SJCRH30 (cell line): ENCODE data around the gene ADISSP. TPM values are rescaled to one million over a fixed set of nuclear protein-coding genes. Genes with fewer than 3 reads are reported as not detected.
"Not testable (repeated sequence)": the region's sequence is repeated elsewhere in the genome, so short reads cannot be mapped to it uniquely, and the experiment has no call there.

ENCODE experiments used
- DNase-seq, 2 experiments: peaks; one replicate each; pipeline ENCODE4 v3.0.0-alpha.2; 2015 to 2020
- H3K27ac ChIP-seq: fragments of 250-450 bp; sonication (Bioruptor Pico); 2 replicates; pipeline ENCODE4 v1.5.1; 2020; ENCODE audit warnings: mild to moderate bottlenecking, moderate library complexity
- H3K27me3 ChIP-seq: fragments of 250-450 bp; sonication (Bioruptor Pico); 2 replicates; pipeline ENCODE4 v1.5.1; 2020; ENCODE audit warnings: mild to moderate bottlenecking, moderate library complexity
- H3K36me3 ChIP-seq: fragments of 250-450 bp; sonication (Bioruptor Pico); 2 replicates; pipeline ENCODE4 v1.5.1; 2020; ENCODE audit warnings: mild to moderate bottlenecking, moderate library complexity
- H3K4me1 ChIP-seq: fragments of 250-450 bp; sonication (Bioruptor Pico); 2 replicates; pipeline ENCODE4 v1.5.1; 2020; ENCODE audit warnings: mild to moderate bottlenecking, moderate library complexity
- H3K4me3 ChIP-seq: fragments of 250-450 bp; sonication (Bioruptor Pico); 2 replicates; pipeline ENCODE4 v1.5.1; 2020; ENCODE audit warnings: mild to moderate bottlenecking, moderate library complexity
- H3K9me3 ChIP-seq: fragments of 250-450 bp; sonication (Bioruptor Pico); replicated peaks from 2 replicates; pipeline ENCODE4 v1.5.1; 2020; ENCODE audit warnings: mild to moderate bottlenecking, moderate library complexity
- total RNA-seq: library from RNA; depleted of rRNA; stranded (reverse); fragments of >200 nt; shearing (Covaris generic); gene quantifications from 2 replicates; pipeline ENCODE4 v1.2.3, GENCODE V29; 2014

Gene ADISSP
- total RNA-seq, 1 experiment from 2014 or later = 44.9 TPM

- Histone ChIP-seq H3K4me1 (peaks cover 42% of the 10 kb centered on the region), H3K36me3 (peaks cover 60% of the 10 kb centered on the region), H3K9me3 (no peaks in the 10 kb centered on the region), H3K27ac (no peak overlapping the region), H3K4me3 (no peak overlapping the region), H3K27me3 (no peaks in the 10 kb centered on the region)
- DNase-seq = no peak
Measured at GRCh38 chr20:3802524-3803239, 35.1 kb upstream of the ADISSP start.

GRCh38 chr20:3801846-3802245, 34.3 kb upstream of the ADISSP start:
- no peaks in the 10 kb centered on the region for H3K27me3 ChIP-seq
- no peak overlapping the region for H3K4me3 ChIP-seq
- no peak overlapping the region for H3K27ac ChIP-seq
- H3K36me3 ChIP-seq = peaks cover 60% of the 10 kb centered on the region
- no peak for DNase-seq
- peaks cover 35% of the 10 kb centered on the region for H3K4me1 ChIP-seq
- H3K9me3 ChIP-seq = no peaks in the 10 kb centered on the region

- Histone ChIP-seq H3K27ac (no peak overlapping the region), H3K36me3 (peaks cover 61% of the 10 kb centered on the region), H3K27me3 (no peaks in the 10 kb centered on the region), H3K4me1 (peaks cover 31% of the 10 kb centered on the region), H3K9me3 (no peaks in the 10 kb centered on the region), H3K4me3 (no peak overlapping the region)
- no peak for DNase-seq
Measured at GRCh38 chr20:3801299-3801698, 33.7 kb upstream of the ADISSP start.

GRCh38 chr20:3800878-3801260, 33.3 kb upstream of the ADISSP start:
- no peak overlapping the region for H3K4me3 ChIP-seq
- peaks cover 57% of the 10 kb centered on the region for H3K36me3 ChIP-seq

DNA sequence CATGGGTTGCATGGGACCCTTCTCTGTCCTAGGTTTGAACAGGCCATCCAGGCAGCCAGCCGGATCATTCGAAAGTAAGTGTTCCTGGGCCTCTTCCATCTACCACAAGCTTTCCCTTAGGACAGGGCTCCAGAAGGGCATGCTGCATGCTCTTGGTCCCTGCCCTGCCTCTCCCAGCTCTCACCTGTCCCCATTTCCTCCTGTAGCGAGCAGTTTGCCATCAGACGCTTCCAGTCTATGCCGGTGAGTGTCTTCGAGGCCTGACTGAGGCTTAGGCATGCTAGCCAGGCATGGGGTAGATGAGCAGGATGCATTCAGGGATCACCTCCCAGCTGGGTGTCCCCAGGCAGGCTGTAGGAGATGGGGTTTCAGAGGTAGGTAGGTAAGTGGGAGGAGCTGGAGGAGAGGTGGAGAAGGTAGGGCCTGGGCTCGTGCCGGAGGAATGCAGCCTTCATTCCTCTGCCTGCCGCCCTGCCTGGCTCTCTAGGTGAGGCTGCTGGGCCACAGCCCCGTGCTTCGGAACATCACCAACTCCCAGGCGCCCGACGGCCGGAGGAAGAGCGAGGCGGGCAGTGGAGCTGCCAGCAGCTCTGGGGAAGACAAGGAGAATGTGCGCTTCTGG, 32.8 kb upstream of the ADISSP start:
- Histone ChIP-seq H3K4me1 (peaks cover 29% of the 10 kb centered on the region), H3K27me3 (no peaks in the 10 kb centered on the region), H3K36me3 (peaks cover 52% of the 10 kb centered on the region), H3K9me3 (no peaks in the 10 kb centered on the region), H3K27ac (no peak overlapping the region), H3K4me3 (no peak overlapping the region)
- DNase-seq = no peak

More at GRCh38 chr20:3800878-3801260, 33.3 kb upstream of the ADISSP start:
- no peaks in the 10 kb centered on the region for H3K27me3 ChIP-seq
- H3K4me1 ChIP-seq = peaks cover 26% of the 10 kb centered on the region
- no peak overlapping the region for H3K27ac ChIP-seq
- DNase-seq = no peak
- no peaks in the 10 kb centered on the region for H3K9me3 ChIP-seq

DNA sequence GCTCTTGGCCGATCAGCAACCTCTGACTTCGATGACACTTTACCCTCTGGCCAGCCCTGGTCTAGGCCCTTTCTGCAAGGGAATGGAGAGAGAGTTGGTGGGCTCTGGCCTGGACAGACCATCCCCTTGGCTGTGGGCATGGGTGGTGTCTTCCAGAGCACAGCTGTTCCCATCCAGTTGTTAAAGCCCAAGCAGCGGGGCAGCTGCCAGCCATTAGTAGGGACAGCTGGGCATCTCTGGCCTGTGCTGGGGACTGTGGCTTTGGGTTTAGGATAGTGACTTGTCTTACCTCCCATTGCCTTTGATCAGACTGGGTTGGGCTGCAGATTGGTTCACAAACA, 31.3 kb upstream of the ADISSP start:
- H3K36me3 ChIP-seq = peaks cover 40% of the 10 kb centered on the region
- no peaks in the 10 kb centered on the region for H3K27me3 ChIP-seq
- H3K9me3 ChIP-seq = no peaks in the 10 kb centered on the region
- peaks cover 30% of the 10 kb centered on the region for H3K4me1 ChIP-seq
- DNase-seq = peak; percentile 70 to 78
- H3K4me3 ChIP-seq = no peak overlapping the region
- peak overlapping the region; percentile 49 for H3K27ac ChIP-seq

DNA sequence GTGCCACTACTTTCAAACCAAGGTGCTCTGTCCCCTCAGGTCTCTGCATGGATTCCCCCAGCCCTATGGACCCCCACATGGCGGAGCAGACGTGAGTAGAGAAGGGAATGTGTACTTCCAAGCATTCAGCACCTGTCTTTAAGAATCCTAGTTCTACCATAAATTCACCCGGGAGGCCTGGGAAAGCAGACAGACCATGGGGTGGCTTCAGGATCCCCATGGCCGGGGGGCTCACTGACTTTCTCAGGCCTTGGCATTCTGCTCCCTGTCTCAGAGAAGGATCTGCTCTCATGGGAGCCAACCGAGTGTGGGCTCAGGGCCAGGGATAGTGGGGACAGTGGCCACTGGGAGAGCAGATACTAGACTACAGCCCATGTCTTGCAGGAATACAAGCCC, 30.8 kb upstream of the ADISSP start:
- Histone ChIP-seq H3K4me3 (no peak overlapping the region), H3K4me1 (peaks cover 30% of the 10 kb centered on the region), H3K27ac (peak overlapping the region; percentile 49), H3K36me3 (peaks cover 35% of the 10 kb centered on the region), H3K9me3 (no peaks in the 10 kb centered on the region), H3K27me3 (no peaks in the 10 kb centered on the region)
- no peak for DNase-seq

GRCh38 chr20:3797592-3798372, 30.2 kb upstream of the ADISSP start:
- peaks cover 29% of the 10 kb centered on the region for H3K36me3 ChIP-seq
- no peaks in the 10 kb centered on the region for H3K9me3 ChIP-seq
- H3K4me3 ChIP-seq = peak overlapping the region; percentile 98
- H3K4me1 ChIP-seq = peaks cover 30% of the 10 kb centered on the region
- peak overlapping the region; percentile 92 for H3K27ac ChIP-seq
- no peak for DNase-seq
- H3K27me3 ChIP-seq = no peaks in the 10 kb centered on the region

GRCh38 chr20:3797226-3797545, 29.6 kb upstream of the ADISSP start:
- H3K36me3 ChIP-seq = peaks cover 23% of the 10 kb centered on the region
- no peaks in the 10 kb centered on the region for H3K27me3 ChIP-seq
- peak overlapping the region; percentile 92 for H3K27ac ChIP-seq
- peak overlapping the region; percentile 98 for H3K4me3 ChIP-seq
- H3K9me3 ChIP-seq = no peaks in the 10 kb centered on the region
- H3K4me1 ChIP-seq = peaks cover 30% of the 10 kb centered on the region
- DNase-seq = no peak

DNA sequence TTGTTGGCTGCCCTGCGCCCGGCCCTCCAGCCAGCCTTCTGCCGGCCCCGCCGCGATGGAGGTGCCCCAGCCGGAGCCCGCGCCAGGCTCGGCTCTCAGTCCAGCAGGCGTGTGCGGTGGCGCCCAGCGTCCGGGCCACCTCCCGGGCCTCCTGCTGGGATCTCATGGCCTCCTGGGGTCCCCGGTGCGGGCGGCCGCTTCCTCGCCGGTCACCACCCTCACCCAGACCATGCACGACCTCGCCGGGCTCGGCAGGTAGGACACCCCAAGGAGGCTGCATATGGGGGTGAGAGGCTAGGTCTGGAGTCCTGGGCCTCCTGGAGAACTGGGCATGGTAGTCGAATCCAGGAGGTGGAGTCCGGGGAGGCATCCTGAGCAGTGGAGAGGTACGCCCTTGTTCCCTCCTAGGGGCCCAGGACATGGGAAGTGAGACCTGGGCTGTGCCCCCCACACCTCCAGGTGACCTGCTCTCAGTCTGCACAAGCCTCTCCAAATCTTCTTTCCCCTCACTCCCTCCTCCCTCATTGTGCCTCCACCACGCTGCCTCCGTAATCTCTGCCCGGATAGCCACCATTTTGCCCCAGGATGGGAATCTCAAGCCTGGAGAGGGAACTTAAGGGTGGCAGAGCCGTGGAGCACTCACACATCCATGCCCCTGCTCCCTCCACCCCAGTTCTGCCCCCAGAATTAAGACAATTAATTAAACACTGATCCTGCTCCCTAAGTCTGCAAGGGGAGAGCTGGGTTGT, 29.1 kb upstream of the ADISSP start:
- DNase-seq = peak; percentile 36 to 47
- H3K27me3 ChIP-seq = no peaks in the 10 kb centered on the region
- peak overlapping the region; percentile 92 for H3K27ac ChIP-seq
- no peaks in the 10 kb centered on the region for H3K9me3 ChIP-seq
- peaks cover 30% of the 10 kb centered on the region for H3K4me1 ChIP-seq
- H3K36me3 ChIP-seq = peaks cover 17% of the 10 kb centered on the region
- H3K4me3 ChIP-seq = peak overlapping the region; percentile 98

GRCh38 chr20:3795511-3796468, 28.2 kb upstream of the ADISSP start, which contains the start of gene CDC25B:
CDC25B (plus strand) TSS chr20:3796310; CDS start chr20:3796532, 222 bp downstream.
- peak; percentile 98 to 99 for DNase-seq

DNA sequence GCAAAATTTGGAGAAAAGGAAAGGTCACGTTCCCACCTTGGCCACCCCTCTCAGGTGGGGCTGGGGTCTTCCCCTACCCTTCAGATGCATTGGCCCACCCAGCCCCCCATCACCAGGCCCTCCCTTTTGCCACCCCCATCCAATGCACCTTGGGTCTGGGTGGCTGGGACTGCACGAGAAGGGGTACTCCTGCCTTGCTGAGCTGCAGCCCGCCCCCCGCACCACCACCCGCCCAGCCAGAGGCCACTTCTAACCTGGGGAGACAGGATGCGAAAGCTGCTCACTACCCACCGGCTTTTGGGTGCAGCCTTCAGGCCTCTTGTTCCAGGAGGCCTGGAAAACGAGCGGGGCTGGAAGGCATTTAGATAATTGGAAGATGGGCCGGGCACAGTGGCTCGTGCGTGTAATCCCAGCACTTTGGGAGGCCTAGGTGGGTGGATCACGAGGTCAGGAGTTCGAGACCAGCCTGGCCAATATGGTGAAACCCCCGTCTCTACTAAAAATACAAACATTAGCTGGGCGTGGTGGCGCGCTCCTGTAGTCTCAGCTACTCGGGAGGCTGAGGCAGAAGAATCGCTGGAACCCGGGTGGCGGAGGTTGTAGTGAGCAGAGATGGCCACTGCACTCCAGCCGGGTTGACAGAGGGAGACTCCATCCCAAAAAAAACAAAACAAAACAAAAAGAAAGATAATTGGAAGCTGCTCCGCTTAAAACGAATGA, 27.3 kb upstream of the ADISSP start:
- Histone ChIP-seq H3K27ac (no peak overlapping the region), H3K36me3 (peaks cover 2% of the 10 kb centered on the region; the same call in 1 of the 2 replicates), H3K4me3 (no peak overlapping the region), H3K9me3 (no peaks in the 10 kb centered on the region), H3K4me1 (peaks cover 25% of the 10 kb centered on the region), H3K27me3 (no peaks in the 10 kb centered on the region)
- DNase-seq = no peak

More at GRCh38 chr20:3795511-3796468, 28.2 kb upstream of the ADISSP start, which contains the start of gene CDC25B:
- Histone ChIP-seq H3K27me3 (no peaks in the 10 kb centered on the region), H3K4me3 (peak within 1 kb of the TSS; percentile 98), H3K27ac (peak within 1 kb of the TSS; percentile 92), H3K36me3 (peaks cover 9% of the 10 kb centered on the region), H3K4me1 (peaks cover 30% of the 10 kb centered on the region), H3K9me3 (no peaks in the 10 kb centered on the region)

GRCh38 chr20:3794168-3794567, 26.6 kb upstream of the ADISSP start:
- not testable (repeated sequence) for H3K27ac ChIP-seq, H3K27me3 ChIP-seq, H3K9me3 ChIP-seq, H3K36me3 ChIP-seq, H3K4me3 ChIP-seq, DNase-seq
- H3K4me1 ChIP-seq = peaks cover 18% of the 10 kb centered on the region
